Measurements from ENCODE around the gene FASTK. TPM values are rescaled to one million over a fixed set of nuclear protein-coding genes. Genes with fewer than 3 reads are reported as not detected.

The FASTK gene
- total RNA-seq, 1 experiment from 2014 or later, result 95.0 TPM

DNA sequence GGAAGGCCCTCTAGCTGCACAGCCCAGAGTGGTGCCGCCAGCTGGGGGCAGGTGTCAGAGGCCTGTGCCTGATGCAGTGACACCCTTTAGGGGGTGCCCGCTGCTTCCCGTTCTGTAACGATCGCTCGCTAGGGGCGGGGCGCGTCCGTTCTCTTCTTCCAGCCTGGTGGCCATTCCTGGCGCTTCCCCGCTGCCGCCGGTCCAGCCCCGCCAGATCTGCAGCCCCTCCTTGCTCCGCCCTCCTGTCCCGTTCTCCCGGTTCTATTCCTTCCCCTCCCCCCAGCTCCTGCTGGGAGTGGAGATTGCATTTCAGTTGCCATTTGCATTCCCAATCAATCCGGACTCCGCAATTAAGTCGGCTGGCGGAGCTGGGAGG is 44.8 kb upstream of the FASTK start:
- Histone ChIP-seq H3K36me3 (ENCODE audit: control insufficient read depth, insufficient read depth, low read length) (no peaks in the 10 kb centered on the region), H3K27me3 (ENCODE audit: control insufficient read depth, insufficient read depth, low read length) (no peaks in the 10 kb centered on the region), H3K4me3 (ENCODE audit: low read depth in 2 of 2, low read length in 2 of 2) (no peak overlapping the region), H3K27ac (ENCODE audit: low read length) (no peak overlapping the region), H3K9me3 (ENCODE audit: control insufficient read depth, insufficient read depth, low read depth, low read length) (no peaks in the 10 kb centered on the region), H3K4me1 (ENCODE audit: control insufficient read depth, insufficient read depth, low read length) (no peaks in the 10 kb centered on the region)
- TF ChIP-seq TCF7L2 (IDR thresholded peaks at IDR 0.05; ENCODE audit: low read depth, low read length) (no peak), CTCF (IDR thresholded peaks at IDR 0.05) (no peak), SIN3A (IDR thresholded peaks at IDR 0.05; ENCODE audit: borderline replicate concordance, insufficient read depth, low read depth, low read length) (no peak), REST (IDR thresholded peaks at IDR 0.05; ENCODE audit: insufficient read depth in 1 of 2, low read depth in 2 of 2, low read length in 1 of 2) (no peak), POLR2AphosphoS5 (IDR thresholded peaks at IDR 0.05; ENCODE audit: low read depth, low read length) (no peak)
- no TSS peak for BruUV-seq (replicated peaks)
- POLR2A ChIA-PET, result no interaction called here
- DNase-seq (ENCODE audit: low read depth, low spot score), result no peak
- CTCF ChIA-PET, result interaction anchor here (0.6 kb wide), 1 partner anchor 118 kb away, joined by 6 read pairs; no protein-coding TSS in a partner anchor
- in situ Hi-C loops (cut with HindIII; ENCODE audit: low pct_unique_long_range_greater_than_20kb, low sequenced_read_pairs), result no loop called here
- ATAC-seq, result no peak
- intact Hi-C loops (cut with micrococcal nuclease; ENCODE audit: unreplicated experiment), result no loop called here

- Histone ChIP-seq H3K27ac (ENCODE audit: low read length) (no peak overlapping the region), H3K27me3 (ENCODE audit: control insufficient read depth, insufficient read depth, low read length) (no peaks in the 10 kb centered on the region), H3K4me3 (ENCODE audit: low read depth in 2 of 2, low read length in 2 of 2) (no peak overlapping the region), H3K9me3 (ENCODE audit: control insufficient read depth, insufficient read depth, low read depth, low read length) (no peaks in the 10 kb centered on the region), H3K4me1 (ENCODE audit: control insufficient read depth, insufficient read depth, low read length) (no peaks in the 10 kb centered on the region), H3K36me3 (ENCODE audit: control insufficient read depth, insufficient read depth, low read length) (no peaks in the 10 kb centered on the region)
- ChIA-PET CTCF (interaction anchor here (0.6 kb wide), 1 partner anchor 118 kb away, joined by 6 read pairs; no protein-coding TSS in a partner anchor), POLR2A (no interaction called here)
- BruUV-seq (replicated peaks), result no TSS peak
- TF ChIP-seq TCF7L2 (IDR thresholded peaks at IDR 0.05; ENCODE audit: low read depth, low read length) (no peak), CTCF (IDR thresholded peaks at IDR 0.05) (no peak), REST (IDR thresholded peaks at IDR 0.05; ENCODE audit: insufficient read depth in 1 of 2, low read depth in 2 of 2, low read length in 1 of 2) (no peak), POLR2AphosphoS5 (IDR thresholded peaks at IDR 0.05; ENCODE audit: low read depth, low read length) (no peak), SIN3A (IDR thresholded peaks at IDR 0.05; ENCODE audit: borderline replicate concordance, insufficient read depth, low read depth, low read length) (no peak)
- DNase-seq (ENCODE audit: low read depth, low spot score) (no peak), ATAC-seq (no peak)
- in situ Hi-C loops (cut with HindIII; ENCODE audit: low pct_unique_long_range_greater_than_20kb, low sequenced_read_pairs), result no loop called here
- intact Hi-C loops (cut with micrococcal nuclease; ENCODE audit: unreplicated experiment), result loop anchor here (1.0 to 5.0 kb wide), 2 partner anchors 47 to 177 kb away; no protein-coding TSS in a partner anchor
These were observed 44.3 kb upstream of the FASTK start for GRCh38 chr7:151124899-151125399.
